Gastrocnemius medialis (tissue), 4 donors: ENCODE results near the gene EPB41L3. TPM values are rescaled to one million over a fixed set of nuclear protein-coding genes. Genes with fewer than 3 reads are reported as not detected.

Source experiments
- ATAC-seq, 2 donors: fragments of 150-250 bp; one replicate each; pipeline ENCODE4 v1.9.1; 2016
- DNase-seq, 2 donors: peaks; one replicate each; pipeline ENCODE4 v3.0.0-alpha.2; 2019
- H3K27ac ChIP-seq, 4 donors: fragments of 200-600 bp; sonication (generic); 1 replicate in 1 of 4; 2 replicates in 3 of 4; pipeline ENCODE4 v1.5.1; 2016 to 2018; ENCODE audit warnings: mild to moderate bottlenecking in 2 of 4, moderate library complexity in 1 of 4
- H3K27me3 ChIP-seq, 3 donors: fragments of 200-600 bp; sonication (generic) in 2 of 3; 1 replicate in 1 of 3; 2 replicates in 2 of 3; pipeline versions ENCODE4 v1.5.1 to v1.6.0; 2016 to 2019; ENCODE audit warnings: mild to moderate bottlenecking in 1 of 3, moderate library complexity in 1 of 3
- H3K36me3 ChIP-seq, 2 donors: fragments of 200-600 bp; sonication (generic) in 1 of 2; one replicate each; pipeline ENCODE4 v1.5.1; 2017 to 2018
- H3K4me1 ChIP-seq, 2 donors: fragments of 200-600 bp; sonication (generic) in 1 of 2; one replicate each; pipeline ENCODE4 v1.5.1; 2016 to 2017; ENCODE audit warnings: mild to moderate bottlenecking in 2 of 2
- H3K4me3 ChIP-seq, 4 donors: fragments of 200-600 bp; sonication (generic) in 3 of 4; 1 replicate in 1 of 4; 2 replicates in 3 of 4; pipeline ENCODE4 v1.5.1; 2016 to 2019; ENCODE audit warnings: mild to moderate bottlenecking in 2 of 4
- H3K9me3 ChIP-seq, 3 donors: fragments of 200-600 bp; sonication (generic) in 2 of 3; 1 replicate in 1 of 3; 2 replicates in 2 of 3; pipeline ENCODE4 v1.5.1; 2016 to 2019
- CTCF ChIP-seq, 5 experiments: fragments of 450-650 bp in 3 of 5; fragments of 200-600 bp in 2 of 5; sonication (generic) in 2 of 5; IDR thresholded peaks in 4 of 5; conservative IDR thresholded peaks in 1 of 5; 1 replicate in 4 of 5; 2 replicates in 1 of 5; pipeline ENCODE4 v1.5.1; 2016 to 2019; ENCODE audit warnings: antibody characterized with exemption in 5 of 5, mild to moderate bottlenecking in 3 of 5, moderate library complexity in 3 of 5
- POLR2A ChIP-seq, 2 donors: fragments of 450-650 bp; IDR thresholded peaks; one replicate each; pipeline ENCODE4 v1.6.1; 2017; ENCODE audit warnings: antibody characterized with exemption in 2 of 2, mild to moderate bottlenecking in 2 of 2, moderate library complexity in 2 of 2
- in situ Hi-C, 4 donors: fragments of 200-750 bp; cut with MboI; loops; one replicate each; pipeline versions ENCODE4 v1.15.0 to v1.8.0; 2017; ENCODE audit warnings: low sequenced_read_pairs in 4 of 4
- intact Hi-C: fragments of 100-400 bp; cut with DNase I; formaldehyde crosslinking; loops from one replicate; pipeline ENCODE4 v1.15.1; 2023; ENCODE audit warnings: low total_unique reads
- total RNA-seq, 4 donors: library from RNA; depleted of rRNA; stranded (reverse); fragments of >200 nt; gene quantifications; one replicate each; pipeline versions ENCODE4 v1.1.0 to v1.2.3, GENCODE V29; 2016

The EPB41L3 gene
- total RNA-seq, 4 donors from 2014 or later: 9.2 to 24.4 (median 14.5) TPM

GRCh38 chr18:5503740-5504139 is 40.1 kb downstream of the EPB41L3 start:
- DNase-seq (no peak), ATAC-seq (no peak)
- Histone ChIP-seq H3K4me1 (no peaks in the 10 kb centered on the region), H3K27me3 (no peaks in the 10 kb centered on the region), H3K4me3 (no peak overlapping the region), H3K9me3 (no peaks in the 10 kb centered on the region), H3K27ac (no peak overlapping the region), H3K36me3 (no peaks in the 10 kb centered on the region)
- intact Hi-C loops: no loop called here
- in situ Hi-C loops: no loop called here
- no peak for TF ChIP-seq POLR2A (IDR thresholded peaks at IDR 0.05)
- TF ChIP-seq CTCF (IDR thresholded peaks at IDR 0.05 in 4 of 5, conservative IDR thresholded peaks at IDR 0.05 in 1 of 5): no peak

GRCh38 chr18:5500158-5500939 is 43.4 kb downstream of the EPB41L3 start:
- no peak overlapping the region for H3K27ac ChIP-seq
- no peaks in the 10 kb centered on the region for H3K9me3 ChIP-seq
- ATAC-seq (no peak), DNase-seq (no peak)
- no peaks in the 10 kb centered on the region for H3K36me3 ChIP-seq
- no peaks in the 10 kb centered on the region for H3K4me1 ChIP-seq
- no peaks in the 10 kb centered on the region for H3K27me3 ChIP-seq
- in situ Hi-C loops (no loop called here), intact Hi-C loops (no loop called here)
- TF ChIP-seq CTCF (IDR thresholded peaks at IDR 0.05 in 4 of 5, conservative IDR thresholded peaks at IDR 0.05 in 1 of 5) (no peak), POLR2A (IDR thresholded peaks at IDR 0.05) (no peak)
- no peak overlapping the region for H3K4me3 ChIP-seq

GRCh38 chr18:5498452-5498851 is 45.3 kb downstream of the EPB41L3 start:
- intact Hi-C loops: no loop called here
- TF ChIP-seq POLR2A (IDR thresholded peaks at IDR 0.05) (no peak), CTCF (IDR thresholded peaks at IDR 0.05 in 4 of 5, conservative IDR thresholded peaks at IDR 0.05 in 1 of 5) (no peak)
- Histone ChIP-seq H3K36me3 (no peaks in the 10 kb centered on the region), H3K4me1 (no peaks in the 10 kb centered on the region), H3K4me3 (no peak overlapping the region), H3K9me3 (no peaks in the 10 kb centered on the region), H3K27me3 (no peaks in the 10 kb centered on the region), H3K27ac (no peak overlapping the region)
- DNase-seq: no peak
- ATAC-seq: no peak
- in situ Hi-C loops: no loop called here

GRCh38 chr18:5496305-5496704 is 47.5 kb downstream of the EPB41L3 start:
- Histone ChIP-seq H3K27me3 (no peaks in the 10 kb centered on the region), H3K9me3 (no peaks in the 10 kb centered on the region), H3K27ac (no peak overlapping the region), H3K4me1 (no peaks in the 10 kb centered on the region), H3K36me3 (no peaks in the 10 kb centered on the region), H3K4me3 (no peak overlapping the region)
- intact Hi-C loops: no loop called here
- TF ChIP-seq POLR2A (IDR thresholded peaks at IDR 0.05) (no peak), CTCF (IDR thresholded peaks at IDR 0.05 in 4 of 5, conservative IDR thresholded peaks at IDR 0.05 in 1 of 5) (no peak)
- ATAC-seq (no peak), DNase-seq (no peak)
- in situ Hi-C loops: no loop called here
